ENCODE results near the gene SHE.

Gene SHE

DNA sequence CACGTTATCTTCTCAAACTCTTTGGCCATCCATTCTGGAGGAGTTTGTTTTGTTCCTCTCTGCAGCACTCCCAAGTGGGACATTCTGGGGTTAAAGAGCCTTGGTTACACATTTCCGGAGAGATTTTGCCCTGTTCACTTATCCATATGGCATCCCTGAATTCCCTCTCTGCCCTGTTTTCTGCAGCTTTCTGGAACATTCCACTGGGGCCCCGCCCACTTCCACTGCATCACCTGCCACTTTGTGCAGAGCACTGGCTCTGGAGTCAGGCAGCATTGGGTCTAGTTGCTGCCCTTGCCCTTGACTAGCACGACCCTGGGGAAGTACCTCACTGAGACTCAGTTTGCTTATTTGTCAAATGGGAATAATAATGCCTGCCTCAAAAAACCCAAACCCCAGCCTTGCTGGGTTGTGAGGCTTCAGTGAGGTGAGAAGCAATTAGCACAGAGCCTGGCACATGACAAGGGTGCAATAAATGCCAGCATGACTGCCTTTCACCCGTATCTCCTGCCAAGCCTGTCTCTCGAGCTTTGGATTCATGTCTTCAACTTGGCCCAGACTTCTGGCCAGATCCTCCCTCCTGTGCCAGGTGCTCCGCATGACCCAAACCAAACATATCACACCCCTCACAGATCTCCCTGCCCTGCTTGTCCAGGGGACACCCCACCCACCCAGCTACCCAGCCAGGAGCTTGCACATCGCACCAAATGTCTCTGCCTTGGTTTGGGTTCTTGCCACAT lies 58.8 kb downstream of the SHE start:
- DNase-seq: no peak

DNA sequence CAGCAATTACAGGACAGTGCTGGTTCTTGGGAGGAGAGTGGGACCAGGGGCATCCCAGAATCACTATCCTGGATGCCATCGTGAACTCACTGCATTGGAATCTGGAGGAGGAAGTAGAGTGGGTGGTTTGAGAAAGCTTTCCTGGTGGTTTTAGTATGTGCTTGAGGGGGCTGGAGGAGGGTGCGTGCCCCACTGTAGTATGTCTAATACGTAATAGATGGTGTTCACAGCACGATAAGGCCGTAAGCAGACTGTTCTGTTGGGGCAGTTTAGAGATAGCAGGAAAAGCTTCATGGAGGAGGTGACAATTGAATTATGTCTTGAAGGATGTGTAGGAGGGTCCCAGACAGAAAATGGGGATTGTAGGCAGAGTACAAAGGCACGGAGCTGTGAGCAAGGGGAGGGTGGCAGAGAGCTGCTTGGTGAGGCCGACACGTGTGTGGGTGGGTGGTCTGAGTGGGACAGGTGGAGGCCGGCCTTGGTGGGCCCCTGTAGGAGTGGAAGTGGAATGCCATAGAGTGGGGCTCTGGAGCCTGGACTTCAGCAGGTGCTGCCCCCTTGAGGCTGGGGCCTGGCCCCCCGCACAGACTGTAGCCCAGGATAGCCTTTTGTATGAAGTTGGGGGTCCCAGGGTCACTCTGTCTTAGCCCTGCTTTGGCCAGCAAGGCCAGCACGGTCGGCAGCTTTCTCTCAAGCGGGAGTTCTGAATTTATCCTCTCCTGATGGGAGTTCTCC lies 60.0 kb downstream of the SHE start:
- DNase-seq: no peak

DNA sequence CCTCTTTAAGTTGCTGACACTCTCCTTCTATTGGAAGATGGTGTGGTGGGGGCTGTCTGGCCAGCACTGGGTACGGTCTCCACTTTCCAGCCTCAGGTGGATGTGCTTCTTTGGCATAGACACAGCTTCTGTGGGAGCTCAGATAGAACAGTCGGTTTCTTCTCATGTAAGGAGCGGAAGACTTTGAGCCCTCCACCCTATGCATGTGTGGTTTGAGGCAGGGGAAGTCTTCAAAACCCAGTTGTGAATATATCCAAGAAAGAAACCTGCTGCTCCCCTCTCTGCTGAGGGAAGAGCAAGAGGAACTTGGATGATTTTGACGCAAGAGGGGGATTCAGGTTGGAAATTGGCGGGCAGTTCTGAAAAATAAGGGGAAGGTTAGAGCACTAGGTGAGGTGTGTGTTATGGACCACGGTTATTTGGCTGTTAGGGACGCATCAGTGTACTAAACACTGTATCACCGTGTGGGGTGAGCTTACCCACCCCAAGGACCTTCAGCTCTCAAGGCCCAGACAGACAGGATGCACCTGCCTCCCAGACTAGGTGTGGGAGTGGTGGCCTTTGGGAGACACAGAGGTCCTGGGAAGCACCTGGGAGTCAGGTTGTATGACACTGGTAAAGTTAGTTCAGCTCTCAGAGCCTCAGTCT lies 60.8 kb downstream of the SHE start:
- no peak for DNase-seq

GRCh38 chr1:154440036-154440804 lies 62.0 kb downstream of the SHE start:
- DNase-seq: no peak

- DNase-seq: no peak
Observed at GRCh38 chr1:154436433-154436832, 65.8 kb downstream of the SHE start.

GRCh38 chr1:154435599-154436200 lies 66.5 kb downstream of the SHE start:
- no peak for DNase-seq

DNA sequence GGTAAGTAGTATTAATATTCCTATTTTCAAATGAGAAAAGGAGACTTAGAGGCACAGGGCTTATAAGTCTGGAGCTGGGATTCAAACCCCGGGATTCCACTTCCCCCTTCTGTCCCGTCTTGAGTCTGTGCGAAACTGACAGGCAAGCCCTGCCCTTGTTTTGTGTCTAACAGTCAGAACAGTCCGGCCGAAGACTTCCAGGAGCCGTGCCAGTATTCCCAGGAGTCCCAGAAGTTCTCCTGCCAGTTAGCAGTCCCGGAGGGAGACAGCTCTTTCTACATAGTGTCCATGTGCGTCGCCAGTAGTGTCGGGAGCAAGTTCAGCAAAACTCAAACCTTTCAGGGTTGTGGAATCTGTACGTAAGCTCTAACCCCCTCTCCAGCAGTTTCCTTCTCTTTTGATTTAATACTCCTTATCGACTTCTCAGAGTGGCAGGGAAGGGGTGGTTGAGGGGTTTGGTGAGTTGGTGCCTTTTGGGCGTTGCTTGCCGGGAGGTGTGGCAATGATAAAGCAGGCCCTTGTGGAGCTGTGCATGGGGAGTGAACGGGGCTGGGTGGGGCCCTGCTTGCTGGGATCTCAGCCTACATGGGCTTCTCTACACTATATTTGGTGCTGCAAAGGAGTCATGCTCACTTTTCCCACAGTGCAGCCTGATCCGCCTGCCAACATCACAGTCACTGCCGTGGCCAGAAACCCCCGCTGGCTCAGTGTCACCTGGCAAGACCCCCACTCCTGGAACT lies 67.7 kb downstream of the SHE start:
- no peak for DNase-seq

DNA sequence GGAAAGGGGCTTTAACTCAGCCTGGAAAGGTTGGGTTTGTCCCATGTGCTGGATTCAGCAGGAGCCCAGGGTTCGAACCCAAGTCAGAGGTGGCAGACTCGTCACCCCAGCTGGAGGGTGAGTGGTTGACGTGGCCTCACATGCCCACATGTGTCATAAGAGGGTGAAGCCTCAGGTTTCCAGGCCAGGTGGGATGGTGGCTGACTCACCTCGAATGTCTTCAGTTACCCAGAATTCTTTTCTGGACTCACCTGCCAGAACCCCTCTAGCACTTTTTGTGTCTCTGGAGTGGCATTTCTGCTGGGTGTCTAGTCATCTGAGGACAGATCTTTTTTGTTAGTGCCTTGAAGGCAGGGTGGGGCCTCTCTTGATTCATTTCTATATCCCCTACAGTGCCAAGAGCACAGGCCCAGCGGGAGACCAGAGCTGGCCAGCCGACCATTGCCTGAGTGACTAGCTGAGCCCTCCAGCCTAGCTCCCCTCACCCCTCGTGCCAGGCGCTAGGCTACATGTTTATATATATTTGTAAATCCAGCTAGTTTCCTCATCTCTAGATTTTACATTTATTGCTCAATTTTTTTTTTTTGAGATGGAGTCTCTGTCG lies 68.9 kb downstream of the SHE start:
- DNase-seq: peak; percentile 34

GRCh38 chr1:154431586-154432373 lies 70.4 kb downstream of the SHE start:
- DNase-seq: no peak

DNA sequence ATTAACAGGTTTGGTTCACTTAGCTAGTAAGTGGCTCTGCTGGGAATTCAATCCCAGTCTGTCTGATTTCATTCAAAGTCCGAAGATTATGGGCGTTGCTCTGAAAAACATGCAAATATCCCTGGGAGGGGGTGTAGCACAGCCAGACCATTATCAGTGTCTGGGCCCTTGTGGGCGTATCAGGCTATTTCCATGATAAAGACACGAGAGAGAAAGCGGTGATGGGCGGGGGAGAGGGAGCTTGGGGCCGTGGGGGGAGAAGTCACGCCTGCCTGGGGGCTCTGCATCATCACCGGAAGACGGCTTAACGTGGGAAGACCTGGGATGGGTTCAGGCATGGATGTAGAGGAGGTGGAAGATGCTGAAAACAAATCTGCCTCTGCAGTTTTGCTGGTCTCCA lies 71.3 kb downstream of the SHE start:
- DNase-seq: no peak

GRCh38 chr1:154429841-154430611 lies 72.2 kb downstream of the SHE start:
- DNase-seq: no peak
